Measurements from ENCODE around the gene ATP13A4.

ATP13A4 gene

DNA sequence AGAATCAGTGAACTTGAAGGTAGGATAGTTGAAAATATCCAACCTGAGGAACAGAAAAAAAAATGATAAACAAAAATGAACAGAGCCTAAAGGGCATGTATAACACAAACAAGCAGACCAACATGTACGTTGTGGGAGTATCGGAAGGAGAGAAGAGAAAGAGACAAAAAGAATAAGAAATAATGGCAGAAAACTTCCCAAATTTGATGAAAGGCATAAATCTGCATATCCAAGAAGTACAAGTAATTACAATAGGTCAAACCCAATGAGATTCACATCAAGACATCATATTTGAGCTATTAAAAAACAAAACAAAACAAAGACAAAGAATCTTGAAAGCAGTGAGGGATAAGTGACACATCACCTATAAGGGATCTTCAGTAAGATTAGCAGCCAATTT lies 138.1 kb downstream of the ATP13A4 start:
- TF ChIP-seq ZNF70 (CRISPR knock-in tag; IDR thresholded peaks at IDR 0.05): no peak
- TF ChIP-seq ZNF565 (CRISPR knock-in tag; conservative IDR thresholded peaks at IDR 0.05; ENCODE audit: low read depth): no peak
- no peak for TF ChIP-seq ISL1 (CRISPR knock-in tag; IDR thresholded peaks at IDR 0.05)
- no peak for TF ChIP-seq CSDC2 (CRISPR knock-in tag; IDR thresholded peaks at IDR 0.05)
- no peak for TF ChIP-seq ZFP30 (CRISPR knock-in tag; IDR thresholded peaks at IDR 0.05)
- TF ChIP-seq GLIS3 (CRISPR knock-in tag; IDR thresholded peaks at IDR 0.05): no peak
- no peak for TF ChIP-seq BACH2 (CRISPR knock-in tag; IDR thresholded peaks at IDR 0.05; ENCODE audit: borderline replicate concordance)
- TF ChIP-seq ZC3H10 (CRISPR knock-in tag; IDR thresholded peaks at IDR 0.05): no peak
- no peak for TF ChIP-seq ZNF8 (CRISPR knock-in tag; IDR thresholded peaks at IDR 0.05)
- no peak for TF ChIP-seq PPARA (CRISPR knock-in tag; IDR thresholded peaks at IDR 0.05; ENCODE audit: borderline replicate concordance)
- TF ChIP-seq, protein P1, sequence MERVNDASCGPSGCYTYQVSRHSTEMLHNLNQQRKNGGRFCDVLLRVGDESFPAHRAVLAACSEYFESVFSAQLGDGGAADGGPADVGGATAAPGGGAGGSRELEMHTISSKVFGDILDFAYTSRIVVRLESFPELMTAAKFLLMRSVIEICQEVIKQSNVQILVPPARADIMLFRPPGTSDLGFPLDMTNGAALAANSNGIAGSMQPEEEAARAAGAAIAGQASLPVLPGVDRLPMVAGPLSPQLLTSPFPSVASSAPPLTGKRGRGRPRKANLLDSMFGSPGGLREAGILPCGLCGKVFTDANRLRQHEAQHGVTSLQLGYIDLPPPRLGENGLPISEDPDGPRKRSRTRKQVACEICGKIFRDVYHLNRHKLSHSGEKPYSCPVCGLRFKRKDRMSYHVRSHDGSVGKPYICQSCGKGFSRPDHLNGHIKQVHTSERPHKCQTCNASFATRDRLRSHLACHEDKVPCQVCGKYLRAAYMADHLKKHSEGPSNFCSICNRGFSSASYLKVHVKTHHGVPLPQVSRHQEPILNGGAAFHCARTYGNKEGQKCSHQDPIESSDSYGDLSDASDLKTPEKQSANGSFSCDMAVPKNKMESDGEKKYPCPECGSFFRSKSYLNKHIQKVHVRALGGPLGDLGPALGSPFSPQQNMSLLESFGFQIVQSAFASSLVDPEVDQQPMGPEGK (CRISPR knock-in tag; IDR thresholded peaks at IDR 0.05; ENCODE audit: borderline replicate concordance): no peak
- TF ChIP-seq, protein P2, sequence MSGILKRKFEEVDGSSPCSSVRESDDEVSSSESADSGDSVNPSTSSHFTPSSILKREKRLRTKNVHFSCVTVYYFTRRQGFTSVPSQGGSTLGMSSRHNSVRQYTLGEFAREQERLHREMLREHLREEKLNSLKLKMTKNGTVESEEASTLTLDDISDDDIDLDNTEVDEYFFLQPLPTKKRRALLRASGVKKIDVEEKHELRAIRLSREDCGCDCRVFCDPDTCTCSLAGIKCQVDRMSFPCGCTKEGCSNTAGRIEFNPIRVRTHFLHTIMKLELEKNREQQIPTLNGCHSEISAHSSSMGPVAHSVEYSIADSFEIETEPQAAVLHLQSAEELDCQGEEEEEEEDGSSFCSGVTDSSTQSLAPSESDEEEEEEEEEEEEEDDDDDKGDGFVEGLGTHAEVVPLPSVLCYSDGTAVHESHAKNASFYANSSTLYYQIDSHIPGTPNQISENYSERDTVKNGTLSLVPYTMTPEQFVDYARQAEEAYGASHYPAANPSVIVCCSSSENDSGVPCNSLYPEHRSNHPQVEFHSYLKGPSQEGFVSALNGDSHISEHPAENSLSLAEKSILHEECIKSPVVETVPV (CRISPR knock-in tag; IDR thresholded peaks at IDR 0.05): no peak
- no peak for TF ChIP-seq TCF4 (CRISPR knock-in tag; IDR thresholded peaks at IDR 0.05; ENCODE audit: borderline replicate concordance)
- TF ChIP-seq ARNTL (CRISPR knock-in tag; IDR thresholded peaks at IDR 0.05; ENCODE audit: borderline replicate concordance, low read depth): no peak
- no peak for TF ChIP-seq ZFP3 (CRISPR knock-in tag; IDR thresholded peaks at IDR 0.05)
- TF ChIP-seq TOX (CRISPR knock-in tag; IDR thresholded peaks at IDR 0.05; ENCODE audit: borderline replicate concordance): no peak
- TF ChIP-seq SNAI2 (CRISPR knock-in tag; IDR thresholded peaks at IDR 0.05): no peak
- TF ChIP-seq POU6F1 (CRISPR knock-in tag; IDR thresholded peaks at IDR 0.05; ENCODE audit: borderline replicate concordance, low read depth): no peak
- no peak for TF ChIP-seq ESRRG (CRISPR knock-in tag; IDR thresholded peaks at IDR 0.05)
- no peak for ATAC-seq

DNA sequence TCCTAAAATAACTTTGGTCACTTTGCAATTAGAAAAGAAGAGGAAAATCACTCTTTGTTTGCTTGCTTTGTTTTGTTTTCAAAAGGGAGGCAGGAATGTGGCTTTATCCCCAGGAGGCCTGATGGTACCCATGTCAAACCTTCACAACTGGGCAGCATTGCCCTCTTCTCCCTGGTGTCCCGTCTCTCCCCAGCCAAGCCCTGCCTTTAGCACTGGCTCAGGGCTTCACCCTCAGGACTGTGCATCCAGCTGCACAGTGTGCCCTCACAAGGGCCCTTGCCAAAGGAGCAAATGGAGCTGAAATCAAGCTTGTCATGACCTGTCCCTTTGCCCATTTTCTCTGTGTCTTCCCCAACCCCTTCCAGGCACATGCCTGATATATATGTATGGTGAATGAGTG lies 147.0 kb downstream of the ATP13A4 start:
- no peak for ATAC-seq
- TF ChIP-seq, protein P2 (CRISPR knock-in tag; IDR thresholded peaks at IDR 0.05): no peak
- no peak for TF ChIP-seq ARNTL (CRISPR knock-in tag; IDR thresholded peaks at IDR 0.05; ENCODE audit: borderline replicate concordance, low read depth)
- TF ChIP-seq TOX (CRISPR knock-in tag; IDR thresholded peaks at IDR 0.05; ENCODE audit: borderline replicate concordance): no peak
- TF ChIP-seq, protein P3, sequence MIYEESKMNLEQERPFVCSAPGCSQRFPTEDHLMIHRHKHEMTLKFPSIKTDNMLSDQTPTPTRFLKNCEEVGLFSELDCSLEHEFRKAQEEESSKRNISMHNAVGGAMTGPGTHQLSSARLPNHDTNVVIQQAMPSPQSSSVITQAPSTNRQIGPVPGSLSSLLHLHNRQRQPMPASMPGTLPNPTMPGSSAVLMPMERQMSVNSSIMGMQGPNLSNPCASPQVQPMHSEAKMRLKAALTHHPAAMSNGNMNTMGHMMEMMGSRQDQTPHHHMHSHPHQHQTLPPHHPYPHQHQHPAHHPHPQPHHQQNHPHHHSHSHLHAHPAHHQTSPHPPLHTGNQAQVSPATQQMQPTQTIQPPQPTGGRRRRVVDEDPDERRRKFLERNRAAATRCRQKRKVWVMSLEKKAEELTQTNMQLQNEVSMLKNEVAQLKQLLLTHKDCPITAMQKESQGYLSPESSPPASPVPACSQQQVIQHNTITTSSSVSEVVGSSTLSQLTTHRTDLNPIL (CRISPR knock-in tag; IDR thresholded peaks at IDR 0.05; ENCODE audit: low read depth): no peak
- TF ChIP-seq ZNF8 (CRISPR knock-in tag; IDR thresholded peaks at IDR 0.05): no peak
- TF ChIP-seq ZFP30 (CRISPR knock-in tag; IDR thresholded peaks at IDR 0.05): no peak
- no peak for TF ChIP-seq CSDC2 (CRISPR knock-in tag; IDR thresholded peaks at IDR 0.05)
- TF ChIP-seq, protein P1 (CRISPR knock-in tag; IDR thresholded peaks at IDR 0.05; ENCODE audit: borderline replicate concordance): no peak

GRCh38 chr3:193407112-193407511 lies 147.6 kb downstream of the ATP13A4 start:
- no peak for ATAC-seq
- TF ChIP-seq GLIS3 (CRISPR knock-in tag; IDR thresholded peaks at IDR 0.05) (no peak), ZNF70 (CRISPR knock-in tag; IDR thresholded peaks at IDR 0.05) (no peak), RARB (CRISPR knock-in tag; IDR thresholded peaks at IDR 0.05) (no peak), ZFP30 (CRISPR knock-in tag; IDR thresholded peaks at IDR 0.05) (no peak), ZC3H10 (CRISPR knock-in tag; IDR thresholded peaks at IDR 0.05) (no peak), ESRRG (CRISPR knock-in tag; IDR thresholded peaks at IDR 0.05) (no peak), ISL1 (CRISPR knock-in tag; IDR thresholded peaks at IDR 0.05) (no peak), CSDC2 (CRISPR knock-in tag; IDR thresholded peaks at IDR 0.05) (no peak), TOX (CRISPR knock-in tag; IDR thresholded peaks at IDR 0.05; ENCODE audit: borderline replicate concordance) (no peak), ARNTL (CRISPR knock-in tag; IDR thresholded peaks at IDR 0.05; ENCODE audit: borderline replicate concordance, low read depth) (no peak), POU6F1 (CRISPR knock-in tag; IDR thresholded peaks at IDR 0.05; ENCODE audit: borderline replicate concordance, low read depth) (no peak), ZNF8 (CRISPR knock-in tag; IDR thresholded peaks at IDR 0.05) (no peak), PPARA (CRISPR knock-in tag; IDR thresholded peaks at IDR 0.05; ENCODE audit: borderline replicate concordance) (no peak)
- TF ChIP-seq, protein P2 (CRISPR knock-in tag; IDR thresholded peaks at IDR 0.05): no peak
- TF ChIP-seq, protein P3 (CRISPR knock-in tag; IDR thresholded peaks at IDR 0.05; ENCODE audit: low read depth): no peak
